Activated CD4-positive, alpha-beta memory T cell treated with anti-CD3 and anti-CD28 coated beads, Interleukin-2, amount 10 ng/mL, durations not matched to agents 7 days and 5 days (primary cell): ENCODE results near the gene IGSF21. TPM values are rescaled to one million over a fixed set of nuclear protein-coding genes. Genes with fewer than 3 reads are reported as not detected.

ENCODE experiments used
- CTCF ChIA-PET: fragments of 350-600 bp; sonication (Branson Sonifier 250); formaldehyde crosslinking; loops from one replicate; lab custom pipeline; 2021; ENCODE audit warnings: antibody characterized with exemption, inconsistent platforms; lab: Charles Lee
- POLR2A ChIA-PET: fragments of 350-600 bp; sonication (Branson Sonifier 250); formaldehyde crosslinking; loops from one replicate; lab custom pipeline; 2021; ENCODE audit warnings: antibody characterized with exemption; lab: Charles Lee
- DNase-seq: peaks from one replicate; pipeline ENCODE4 v3.0.0-alpha.2; 2020
- H3K27ac Mint-ChIP-seq: one replicate; pipeline ENCODE4 v1.8.0; 2021; ENCODE audit warnings: mild to moderate bottlenecking, mixed read lengths
- H3K27me3 Mint-ChIP-seq: one replicate; pipeline ENCODE4 v1.8.0; 2021; ENCODE audit warnings: mixed read lengths
- H3K36me3 Mint-ChIP-seq: one replicate; pipeline ENCODE4 v1.8.0; 2021; ENCODE audit warnings: low read depth, mixed read lengths
- H3K4me1 Mint-ChIP-seq: one replicate; pipeline ENCODE4 v1.8.0; 2021; ENCODE audit warnings: mixed read lengths
- H3K4me3 Mint-ChIP-seq: one replicate; pipeline ENCODE4 v1.8.0; 2021; ENCODE audit warnings: mild to moderate bottlenecking, mixed read lengths
- H3K9me3 Mint-ChIP-seq: one replicate; pipeline ENCODE4 v1.8.0; 2021; ENCODE audit warnings: mixed read lengths
- total RNA-seq, 2 experiments: library from RNA; stranded (reverse); gene quantifications; one replicate each; pipeline ENCODE4 v1.2.3, GENCODE V29; 2021

Gene IGSF21
- total RNA-seq, 2 experiments from 2014 or later: not detected

DNA sequence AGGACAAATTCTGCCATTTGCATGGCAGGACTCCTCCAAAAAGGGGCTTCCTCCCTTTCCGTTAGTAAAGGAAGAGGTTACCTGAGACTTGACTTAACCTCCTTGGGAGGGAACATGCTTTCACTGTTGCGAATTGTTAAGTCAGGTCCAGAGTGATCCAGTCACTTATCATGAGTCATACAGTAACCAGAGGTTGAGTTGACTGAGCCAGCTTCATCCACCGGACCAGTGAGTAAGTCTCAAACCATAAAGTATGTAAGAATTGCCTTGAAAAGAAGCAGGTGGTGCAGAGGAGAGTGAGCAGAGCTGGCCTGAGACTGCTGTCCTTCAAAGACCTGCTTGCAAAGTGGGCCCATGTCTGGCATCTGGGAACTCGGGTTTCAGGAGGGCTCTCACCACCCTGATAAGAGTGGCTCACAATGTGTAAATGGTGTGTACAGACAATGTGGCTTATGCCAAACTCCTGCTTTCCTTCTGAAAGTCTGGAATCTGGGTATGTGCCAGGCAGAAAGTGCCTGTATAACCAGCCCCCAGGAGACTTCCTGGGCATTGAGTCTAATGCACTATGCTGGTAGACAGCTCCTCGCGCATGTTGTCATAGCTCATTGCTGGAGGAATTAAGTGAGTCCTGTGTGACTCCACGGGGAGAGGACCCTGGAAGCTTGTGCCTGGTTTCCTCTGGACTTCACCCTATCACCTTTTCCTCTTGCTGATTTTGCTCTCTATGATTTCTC, 288.8 kb downstream of the IGSF21 start:
- Mint-ChIP-seq H3K4me1 (no peaks in the 10 kb centered on the region), H3K36me3 (no peaks in the 10 kb centered on the region), H3K27me3 (no peaks in the 10 kb centered on the region), H3K27ac (no peak overlapping the region), H3K4me3 (no peak overlapping the region), H3K9me3 (no peaks in the 10 kb centered on the region)
- CTCF ChIA-PET: no interaction called here
- no peak for DNase-seq
- POLR2A ChIA-PET: no interaction called here

DNA sequence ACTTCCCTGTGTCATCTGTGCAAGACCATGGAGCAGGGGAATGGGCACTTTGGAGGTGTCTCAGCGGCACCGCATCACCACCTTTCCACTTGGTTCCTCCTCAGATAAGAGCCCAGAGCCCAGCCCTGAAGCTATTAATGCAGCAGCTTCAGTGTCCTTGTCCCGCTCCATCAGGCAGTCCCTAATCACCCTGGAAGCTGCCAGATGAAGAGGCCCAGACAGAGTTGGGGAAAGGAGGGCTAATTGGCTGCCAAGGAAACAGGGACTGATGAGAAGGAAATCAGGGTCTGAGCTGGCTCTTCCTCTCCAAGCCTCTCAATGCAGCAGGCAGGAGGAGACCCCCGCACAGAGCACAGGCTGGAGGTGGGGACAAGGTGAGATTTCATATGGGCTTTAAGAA, 290.0 kb downstream of the IGSF21 start:
- Mint-ChIP-seq H3K36me3 (no peaks in the 10 kb centered on the region), H3K4me1 (no peaks in the 10 kb centered on the region), H3K27ac (no peak overlapping the region), H3K9me3 (no peaks in the 10 kb centered on the region), H3K27me3 (no peaks in the 10 kb centered on the region), H3K4me3 (no peak overlapping the region)
- ChIA-PET CTCF (no interaction called here), POLR2A (no interaction called here)
- DNase-seq: no peak

- ChIA-PET POLR2A (no interaction called here), CTCF (no interaction called here)
- DNase-seq: no peak
- Mint-ChIP-seq H3K4me3 (no peak overlapping the region), H3K27me3 (no peaks in the 10 kb centered on the region), H3K9me3 (no peaks in the 10 kb centered on the region), H3K36me3 (no peaks in the 10 kb centered on the region), H3K27ac (no peak overlapping the region), H3K4me1 (no peaks in the 10 kb centered on the region)
Measured at GRCh38 chr1:18398791-18399530, 291.4 kb downstream of the IGSF21 start.

DNA sequence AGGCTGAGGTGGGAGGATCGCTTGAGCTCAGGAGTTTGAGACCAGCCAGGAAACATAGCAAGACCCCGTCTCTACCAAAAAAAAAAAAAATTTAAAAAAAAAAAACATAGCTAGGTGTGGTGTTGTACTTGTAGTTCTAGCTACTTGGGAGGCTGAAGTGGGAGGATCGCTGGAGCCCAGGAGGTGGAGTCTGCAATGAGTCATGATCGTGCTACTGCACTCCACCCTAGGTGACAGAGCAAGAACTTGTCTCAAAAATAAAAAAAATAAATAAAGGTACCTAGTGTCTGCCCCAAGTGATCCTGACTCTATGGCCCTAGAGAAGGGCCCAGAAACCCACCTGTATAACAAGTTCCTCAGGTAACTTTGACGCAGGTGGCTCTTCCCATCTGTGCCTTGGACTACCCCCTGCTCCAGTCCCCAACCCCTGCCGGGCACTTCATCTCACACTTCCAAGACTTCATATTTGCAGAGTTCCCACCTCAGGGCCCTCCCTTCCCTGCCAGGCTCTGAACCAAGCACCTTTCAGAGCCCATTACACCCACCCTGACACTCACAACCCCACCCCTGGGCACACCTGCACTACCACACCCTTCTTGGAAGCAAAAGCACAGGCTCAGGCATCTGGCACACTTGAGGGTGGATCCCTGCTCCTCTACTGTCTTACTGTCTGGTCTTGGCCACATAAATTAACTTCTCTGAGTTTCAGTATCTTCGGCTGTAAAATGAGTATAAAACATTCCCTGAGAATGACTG, 292.9 kb downstream of the IGSF21 start:
- POLR2A ChIA-PET: no interaction called here
- Mint-ChIP-seq H3K27me3 (no peaks in the 10 kb centered on the region), H3K27ac (no peak overlapping the region), H3K9me3 (no peaks in the 10 kb centered on the region), H3K4me3 (no peak overlapping the region), H3K4me1 (no peaks in the 10 kb centered on the region), H3K36me3 (no peaks in the 10 kb centered on the region)
- CTCF ChIA-PET: no interaction called here
- DNase-seq: no peak

GRCh38 chr1:18401921-18402320, 294.3 kb downstream of the IGSF21 start:
- CTCF ChIA-PET: no interaction called here
- H3K4me3 Mint-ChIP-seq: no peak overlapping the region
- no peaks in the 10 kb centered on the region for H3K27me3 Mint-ChIP-seq
- no peaks in the 10 kb centered on the region for H3K4me1 Mint-ChIP-seq
- no peak overlapping the region for H3K27ac Mint-ChIP-seq
- no peak for DNase-seq
- no peaks in the 10 kb centered on the region for H3K36me3 Mint-ChIP-seq
- POLR2A ChIA-PET: no interaction called here
- H3K9me3 Mint-ChIP-seq: no peaks in the 10 kb centered on the region

- Mint-ChIP-seq H3K4me3 (no peak overlapping the region), H3K36me3 (no peaks in the 10 kb centered on the region), H3K4me1 (no peaks in the 10 kb centered on the region), H3K27me3 (no peaks in the 10 kb centered on the region), H3K9me3 (no peaks in the 10 kb centered on the region), H3K27ac (no peak overlapping the region)
- CTCF ChIA-PET: no interaction called here
- no peak for DNase-seq
- POLR2A ChIA-PET: no interaction called here
Measured at GRCh38 chr1:18404460-18404859, 296.9 kb downstream of the IGSF21 start.

DNA sequence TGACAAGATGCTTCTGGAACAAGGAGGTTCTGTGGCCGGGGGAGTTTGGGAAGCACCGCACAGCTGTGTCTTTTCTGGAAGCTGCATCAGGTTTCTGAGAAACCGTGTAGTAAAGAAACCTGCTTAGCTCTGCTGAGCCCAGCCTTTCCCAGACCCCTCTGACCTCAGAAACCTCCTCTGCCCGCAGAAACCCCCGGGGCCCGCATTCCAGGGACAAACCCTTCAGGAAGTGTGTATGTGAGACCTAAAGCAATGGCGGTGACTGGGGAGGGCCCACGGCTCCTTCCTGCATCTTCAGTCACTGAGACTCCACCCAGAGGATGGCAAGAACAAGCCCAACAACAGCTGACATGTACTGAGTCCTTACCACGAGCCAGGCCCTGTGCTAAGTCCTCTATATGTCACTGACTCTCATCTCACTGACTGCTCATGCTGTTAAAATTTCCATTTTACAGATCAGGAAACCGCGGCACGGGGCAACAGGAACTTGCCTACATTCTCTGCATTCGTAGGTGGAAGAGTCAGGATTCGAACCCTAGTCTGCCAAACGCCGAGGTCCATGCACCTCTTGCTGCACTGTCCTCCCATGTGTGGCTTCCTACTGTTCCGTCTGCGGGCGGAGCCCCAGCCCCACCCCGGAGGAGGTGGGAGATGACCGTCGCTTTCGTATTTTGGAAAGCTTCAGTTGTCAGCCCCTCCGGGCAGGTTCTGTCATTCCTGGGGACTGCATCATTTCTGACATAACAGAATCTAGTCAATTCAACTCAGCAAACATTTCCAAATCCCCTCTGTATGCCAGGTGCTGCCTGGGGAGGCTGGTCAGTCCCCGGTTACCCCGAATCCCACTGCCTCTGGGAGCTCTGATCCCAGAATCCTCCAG, 299.8 kb downstream of the IGSF21 start:
- POLR2A ChIA-PET: no interaction called here
- Mint-ChIP-seq H3K4me1 (no peaks in the 10 kb centered on the region), H3K36me3 (no peaks in the 10 kb centered on the region), H3K9me3 (no peaks in the 10 kb centered on the region), H3K27ac (no peak overlapping the region), H3K27me3 (no peaks in the 10 kb centered on the region), H3K4me3 (no peak overlapping the region)
- CTCF ChIA-PET: no interaction called here
- no peak for DNase-seq

DNA sequence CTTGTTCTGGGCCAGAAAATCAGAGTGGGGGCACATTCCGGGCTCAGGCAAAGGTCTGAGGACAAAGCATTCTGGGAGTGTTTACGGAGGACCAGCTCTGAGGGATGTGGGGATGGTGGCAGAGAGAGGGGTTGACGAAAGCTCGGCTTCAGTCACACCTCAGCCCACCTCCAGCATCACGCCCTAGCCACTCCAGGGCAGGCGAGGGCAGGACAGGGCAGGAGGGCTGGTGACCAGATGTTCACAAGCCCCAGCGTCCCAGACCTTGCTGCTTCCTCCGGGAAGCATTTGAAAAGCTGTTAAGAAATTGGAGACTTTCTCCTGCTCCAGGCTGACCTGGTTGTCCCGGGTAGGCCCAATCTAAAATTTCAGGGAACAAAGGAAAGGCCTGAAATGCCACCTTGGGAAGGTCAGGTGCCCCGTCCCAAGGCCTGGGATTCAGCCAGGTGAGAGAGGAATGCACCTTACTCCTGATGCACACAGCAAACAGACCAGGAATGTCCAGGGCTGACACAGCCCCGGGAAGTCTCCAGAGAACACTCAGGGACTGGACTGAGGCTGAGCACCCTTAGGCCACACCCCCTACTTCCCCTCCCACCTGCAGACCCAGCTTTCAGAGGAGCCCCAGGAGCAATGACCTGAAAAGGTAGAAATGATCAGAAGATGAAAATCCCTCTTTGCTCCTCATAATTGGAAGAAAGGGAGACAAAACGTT, 301.2 kb downstream of the IGSF21 start:
- CTCF ChIA-PET: no interaction called here
- Mint-ChIP-seq H3K9me3 (peaks cover 4% of the 10 kb centered on the region), H3K4me3 (no peak overlapping the region), H3K27me3 (no peaks in the 10 kb centered on the region), H3K27ac (no peak overlapping the region), H3K36me3 (no peaks in the 10 kb centered on the region), H3K4me1 (no peaks in the 10 kb centered on the region)
- DNase-seq: no peak
- POLR2A ChIA-PET: no interaction called here

DNA sequence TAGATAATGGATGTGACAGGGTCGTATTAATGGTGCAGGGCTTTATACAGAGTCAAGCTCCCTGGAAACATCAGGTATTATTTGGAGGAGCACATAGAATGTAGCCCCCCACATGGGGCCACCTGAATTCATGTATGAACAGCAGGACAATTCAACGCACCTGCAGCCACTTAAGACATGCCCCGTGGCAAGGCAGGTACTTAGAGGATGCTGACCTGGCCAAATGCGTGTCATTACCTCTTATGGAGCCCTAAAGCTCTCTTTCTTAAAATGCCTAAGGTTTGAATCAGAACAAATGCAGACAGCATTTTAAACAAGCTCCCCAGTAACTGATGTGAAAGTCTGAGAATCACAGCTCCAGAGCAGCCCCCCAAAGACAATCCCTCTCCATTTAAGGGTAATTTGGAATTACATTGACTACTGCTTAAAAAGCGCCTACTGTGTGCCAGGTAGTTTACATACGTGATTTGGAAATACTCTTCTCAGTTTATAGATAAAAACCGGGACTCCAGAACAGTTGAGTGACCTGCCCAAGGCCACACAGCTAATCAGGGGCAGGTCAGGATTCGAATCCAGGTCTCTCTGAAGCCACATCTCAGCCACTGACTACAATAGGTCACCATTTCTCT, 302.1 kb downstream of the IGSF21 start:
- CTCF ChIA-PET: no interaction called here
- H3K27me3 Mint-ChIP-seq: no peaks in the 10 kb centered on the region
- no peaks in the 10 kb centered on the region for H3K4me1 Mint-ChIP-seq
- H3K9me3 Mint-ChIP-seq: peaks cover 4% of the 10 kb centered on the region
- no peak for DNase-seq
- no peak overlapping the region for H3K27ac Mint-ChIP-seq
- POLR2A ChIA-PET: no interaction called here
- no peak overlapping the region for H3K4me3 Mint-ChIP-seq
- H3K36me3 Mint-ChIP-seq: no peaks in the 10 kb centered on the region

DNA sequence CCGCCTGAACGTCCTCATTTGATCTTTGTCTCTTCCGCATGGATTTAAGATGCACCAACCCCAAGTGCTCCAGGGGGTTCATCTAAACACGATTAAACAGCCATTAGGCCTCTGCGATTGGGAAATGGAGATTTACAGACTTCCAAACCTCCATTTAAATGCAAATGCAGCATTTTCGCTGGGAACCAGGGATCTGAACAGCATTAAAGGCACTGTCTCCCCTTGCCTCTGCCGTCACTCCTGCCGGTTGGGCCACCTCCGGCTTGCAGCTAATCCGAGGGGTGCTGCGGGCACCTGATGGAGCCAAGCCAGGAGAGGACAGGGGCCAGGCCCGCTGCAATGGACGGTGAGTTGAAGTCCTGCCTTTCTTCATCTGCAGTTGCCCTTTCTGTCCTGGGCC, 302.8 kb downstream of the IGSF21 start:
- Mint-ChIP-seq H3K4me3 (no peak overlapping the region), H3K27me3 (no peaks in the 10 kb centered on the region), H3K9me3 (peaks cover 4% of the 10 kb centered on the region), H3K27ac (no peak overlapping the region), H3K36me3 (no peaks in the 10 kb centered on the region), H3K4me1 (no peaks in the 10 kb centered on the region)
- CTCF ChIA-PET: no interaction called here
- POLR2A ChIA-PET: no interaction called here
- no peak for DNase-seq

- Mint-ChIP-seq H3K27me3 (no peaks in the 10 kb centered on the region), H3K36me3 (no peaks in the 10 kb centered on the region), H3K4me1 (no peaks in the 10 kb centered on the region), H3K4me3 (no peak overlapping the region), H3K27ac (no peak overlapping the region), H3K9me3 (peaks cover 4% of the 10 kb centered on the region)
- no peak for DNase-seq
- ChIA-PET CTCF (no interaction called here), POLR2A (no interaction called here)
Measured at GRCh38 chr1:18411321-18411720, 303.7 kb downstream of the IGSF21 start.
